Renal cortex interstitium (tissue), 11 donors: Measurements from ENCODE around the gene STRN3. TPM values are rescaled to one million over a fixed set of nuclear protein-coding genes. Genes with fewer than 3 reads are reported as not detected.
A peak's percentile ranks its signal among the peaks of the same experiment; 100 is the strongest.
"Not testable (repeated sequence)": the region's sequence is repeated elsewhere in the genome, so short reads cannot be mapped to it uniquely, and the experiment has no call there.

ENCODE experiments used
- DNase-seq, 11 donors: peaks; one replicate each; pipeline ENCODE4 v3.0.0-alpha.2; 2013; ENCODE audit warnings: low read depth in 9 of 11, low spot score in 4 of 11; ENCODE audit errors: extremely low read depth in 1 of 11
- polyA plus RNA-seq, 3 donors: library from polyadenylated mRNA; unstranded; fragments of 120-200 nt; gene quantifications; one replicate each; pipeline ENCODE4 v1.2.1, GENCODE V29; 2013; ENCODE audit not compliant: insufficient read length in 3 of 3

STRN3 gene
- polyA plus RNA-seq, 3 donors: 43.7 to 52.7 (median 45.6) TPM

GRCh38 chr14:31042893-31043292, 16.7 kb upstream of the STRN3 start:
- DNase-seq: not testable (repeated sequence)

- no peak for DNase-seq
Measured at GRCh38 chr14:31042300-31042699, 16.1 kb upstream of the STRN3 start.

GRCh38 chr14:31038521-31039166, 12.5 kb upstream of the STRN3 start:
- no peak for DNase-seq

DNA sequence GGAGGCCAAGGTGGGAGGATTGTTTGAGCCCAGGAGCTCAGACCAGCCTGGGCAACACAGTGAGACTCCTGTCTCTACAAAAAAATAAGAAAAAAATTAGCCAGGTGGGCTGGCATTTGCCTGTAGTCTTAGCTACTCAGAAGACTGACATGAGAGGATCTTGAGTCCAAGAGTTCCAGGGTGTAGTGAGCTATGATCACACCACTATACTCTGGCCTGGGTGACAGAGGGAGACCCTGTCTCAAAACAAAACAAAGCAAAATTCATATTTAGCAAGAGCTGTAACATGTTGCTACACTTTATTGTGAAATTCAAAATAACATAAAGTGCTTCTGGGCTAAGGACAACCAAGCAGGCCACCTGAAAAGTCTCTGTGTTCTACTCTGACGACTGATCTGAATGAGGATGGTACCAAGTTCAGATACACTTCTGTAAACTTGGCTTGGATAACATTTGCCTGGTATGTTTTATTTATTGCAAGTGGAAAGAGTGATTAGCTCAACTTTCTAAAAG, 11.6 kb upstream of the STRN3 start:
- DNase-seq: no peak

DNA sequence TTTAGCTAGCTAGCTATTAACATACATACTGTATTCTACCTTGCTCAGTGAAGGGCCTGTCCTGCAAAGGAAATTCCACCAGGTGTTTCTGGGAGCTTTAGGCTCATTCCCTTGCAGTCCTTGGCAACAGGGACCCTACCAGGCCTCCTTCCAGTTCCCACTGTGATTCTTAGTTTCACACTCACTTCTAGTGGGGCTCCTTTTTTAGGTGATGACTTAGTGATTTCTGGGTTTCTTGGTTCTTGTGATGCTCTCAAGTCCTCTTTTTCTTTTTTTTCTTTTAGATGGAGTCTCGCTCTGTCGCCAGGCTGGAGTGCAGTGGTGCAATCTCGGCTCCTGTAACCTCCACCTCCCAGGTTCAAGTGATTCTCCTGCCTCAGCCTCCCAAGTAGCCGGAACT, 10.4 kb upstream of the STRN3 start:
- DNase-seq: no peak

DNA sequence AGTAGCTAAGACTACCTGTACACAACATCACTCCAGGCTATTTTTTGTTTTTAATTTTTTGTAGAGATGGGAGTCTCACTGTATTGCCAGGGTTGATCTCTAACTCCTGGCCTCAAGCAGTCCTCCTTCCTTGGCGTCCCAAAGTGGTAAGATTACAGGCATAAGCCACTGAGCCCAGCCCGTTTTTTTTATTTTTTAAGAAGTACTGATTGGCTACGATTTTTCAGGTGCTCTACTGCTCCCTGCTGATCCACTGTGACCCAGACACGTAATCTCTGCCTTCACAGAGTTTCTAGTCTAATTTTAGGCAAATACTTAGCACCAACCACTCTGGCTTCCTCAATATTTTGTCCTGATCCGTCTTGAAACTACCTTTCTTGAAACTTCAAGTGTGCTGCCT, 4.3 kb upstream of the STRN3 start:
- no peak for DNase-seq

- no peak for DNase-seq
Measured at GRCh38 chr14:31029016-31029970, 3.1 kb upstream of the STRN3 start.

DNA sequence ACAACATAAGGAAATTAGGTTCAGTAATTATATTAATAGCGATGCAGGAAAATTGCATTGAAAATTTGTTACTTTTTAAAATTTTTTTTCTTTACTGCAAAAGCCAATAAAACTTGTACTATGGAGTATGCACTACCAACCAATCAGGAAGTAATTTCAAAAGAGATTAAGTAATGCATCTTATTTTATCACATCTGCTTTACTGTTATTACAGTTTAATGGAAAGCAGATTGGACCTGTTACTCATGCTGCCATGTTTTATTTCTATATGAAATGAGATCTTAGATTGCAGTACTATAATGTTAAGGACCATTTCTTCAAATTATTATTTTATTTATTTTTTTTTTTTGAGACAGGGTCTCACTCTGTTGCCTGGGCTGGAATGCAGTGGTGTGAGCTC, 1.7 kb upstream of the STRN3 start:
- DNase-seq: no peak

GRCh38 chr14:31026450-31027235, 464 bp upstream of the STRN3 start:
- DNase-seq: peak; percentile 91 to 97 (median 94)

GRCh38 chr14:31025367-31026076, 657 bp downstream of the STRN3 start, which contains the start of gene AP4S1:
AP4S1 (plus strand) TSS chr14:31025649; CDS start chr14:31066197, 40,548 bp downstream.
- DNase-seq: peak in 10 of 11 donors; percentile 24 to 57 (median 40)

DNA sequence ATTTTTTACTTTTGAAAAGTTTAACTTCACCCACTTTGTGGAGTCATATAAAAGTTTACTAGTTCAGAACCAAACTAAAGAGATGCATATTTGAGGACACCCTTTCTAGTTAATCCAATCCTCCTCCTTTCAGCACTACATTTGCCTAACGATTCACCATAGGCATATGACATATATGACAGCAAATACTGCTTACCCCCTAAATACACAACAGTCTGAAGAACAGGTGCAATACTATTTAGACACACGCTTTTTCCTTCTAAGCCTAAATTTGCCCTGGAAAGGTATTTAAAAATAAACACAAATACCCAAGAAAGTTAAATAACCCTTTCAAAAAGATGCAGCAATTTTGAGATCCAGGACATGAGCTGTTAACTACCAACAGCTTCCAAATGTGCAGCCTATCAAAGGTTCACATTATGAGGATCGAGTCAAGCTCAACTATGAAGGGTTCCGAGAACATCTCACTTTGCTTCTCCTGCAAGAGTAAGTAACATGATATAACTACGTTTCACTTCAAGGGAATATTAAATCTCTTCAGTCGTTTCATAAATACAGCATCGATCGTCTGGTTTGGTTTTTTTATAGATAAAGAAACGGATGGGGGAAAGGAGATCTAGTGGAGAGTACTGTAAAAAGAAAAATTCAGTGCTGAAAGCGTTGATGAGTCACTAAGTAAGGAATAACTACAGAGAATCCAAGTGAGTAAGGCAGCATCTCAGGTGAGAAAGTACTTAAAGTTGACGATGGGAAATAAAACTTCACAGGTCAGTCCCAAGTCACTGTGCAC, 1.4 kb downstream of the STRN3 start:
- peak in 3 of 11 donors; percentile 5 to 23 (median 10) for DNase-seq

- DNase-seq: no peak
Measured at GRCh38 chr14:31024010-31024480, 2.1 kb downstream of the STRN3 start.

DNA sequence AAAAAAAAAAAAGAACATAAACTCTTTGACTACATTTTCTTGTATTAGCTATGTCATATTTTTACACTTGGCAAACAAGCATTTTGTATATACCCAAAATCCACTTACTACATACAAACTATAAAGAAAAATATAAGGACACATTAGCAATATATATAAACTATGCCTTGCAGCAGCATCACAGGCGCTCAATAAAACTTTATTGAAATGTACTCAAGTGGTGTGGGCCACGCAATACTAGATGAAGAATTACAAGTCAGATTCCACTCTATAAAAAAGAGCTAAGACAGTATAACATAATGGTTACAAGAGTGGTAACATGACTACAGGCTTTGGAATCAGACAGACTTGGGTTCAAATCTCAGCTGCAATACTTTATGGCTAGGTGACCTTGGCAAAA, 3.8 kb downstream of the STRN3 start:
- DNase-seq: no peak

GRCh38 chr14:31021576-31021949, 4.6 kb downstream of the STRN3 start:
- DNase-seq: no peak

- no peak for DNase-seq
Measured at GRCh38 chr14:31020834-31021575, 5.2 kb downstream of the STRN3 start.

DNA sequence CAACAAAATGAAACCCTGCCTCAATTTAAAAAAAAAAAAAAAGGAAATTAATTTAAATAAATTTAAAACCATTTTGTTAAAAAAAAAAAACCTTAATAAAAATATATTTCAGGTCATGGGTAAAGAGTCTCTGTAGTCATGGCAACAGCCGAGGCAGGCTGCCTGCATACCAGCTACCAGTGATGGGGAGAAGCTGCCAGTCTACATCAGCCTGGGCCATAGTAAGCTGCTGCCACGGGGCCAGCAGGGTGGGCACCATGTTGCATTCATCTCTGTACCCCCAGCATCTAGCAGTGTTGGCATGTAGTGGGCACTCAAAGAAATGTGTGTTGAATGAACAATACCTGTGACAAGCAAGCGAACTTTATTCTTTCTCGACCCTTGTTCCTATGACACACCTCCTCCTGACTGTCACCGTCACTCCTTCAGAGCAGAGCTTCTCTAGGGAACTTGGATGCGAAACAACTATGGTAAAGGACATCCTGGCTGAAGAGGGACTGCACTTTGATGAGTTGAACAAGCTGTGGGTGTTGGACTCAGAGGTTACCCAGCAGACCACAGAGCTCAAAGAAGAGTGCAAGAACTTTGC, 8.0 kb downstream of the STRN3 start:
- DNase-seq: no peak

GRCh38 chr14:31013841-31014240, 12.3 kb downstream of the STRN3 start:
- DNase-seq: no peak
